ENCODE data around the gene TMEM242.

DNA sequence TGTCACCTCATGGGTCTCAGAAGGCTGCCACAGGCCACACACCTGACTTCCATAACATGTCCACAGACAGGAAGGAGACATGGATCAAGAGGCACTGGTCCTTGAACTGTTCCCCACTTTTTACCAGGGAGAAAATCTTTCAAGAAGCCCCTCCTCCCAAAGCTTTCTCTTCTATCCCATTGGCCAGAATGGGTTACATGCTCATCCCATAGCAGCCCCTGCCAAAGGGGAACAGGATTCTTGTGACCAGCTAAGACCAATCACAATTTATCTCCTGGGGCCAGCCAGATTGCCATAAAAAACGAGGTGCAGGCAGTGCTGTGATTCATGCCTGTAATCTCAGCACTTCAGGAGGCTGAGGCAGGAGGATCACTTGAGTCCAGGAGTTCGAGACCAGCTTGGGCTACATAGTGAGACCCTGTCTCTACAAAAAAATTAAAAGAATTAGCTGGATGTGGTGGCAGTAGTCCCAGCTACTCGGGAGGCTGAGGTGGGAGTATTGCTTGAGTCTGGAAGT lies 59.4 kb downstream of the TMEM242 start:
- no peak for TF ChIP-seq EZH2 (IDR thresholded peaks at IDR 0.05; ENCODE audit: insufficient read depth, poor library complexity, severe bottlenecking)
- no peak for TF ChIP-seq EZH2phosphoT487 (IDR thresholded peaks at IDR 0.05; ENCODE audit: insufficient read depth, low read depth)
